A673 (cell line): ENCODE measurements around the gene GIN1.

ENCODE experiments used
- EZH2 ChIP-seq: fragments of 200-600 bp; sonication (generic); IDR thresholded peaks from 2 replicates; pipeline ENCODE4 v1.6.1; 2017; ENCODE audit warnings: borderline replicate concordance, low read depth, mild to moderate bottlenecking, mixed read lengths, antibody characterized with exemption, low read length; ENCODE audit not compliant: poor library complexity, severe bottlenecking
- TF ChIP-seq, protein P1 (sequence below): fragments of 300-800, 200-600 bp; sonication (generic); conservative IDR thresholded peaks from 2 replicates; pipeline ENCODE4 v1.5.1; 2017; ENCODE audit warnings: low read depth, mild to moderate bottlenecking, antibody characterized with exemption, low read length, moderate library complexity, mixed read lengths

- TF ChIP-seq, protein P1, sequence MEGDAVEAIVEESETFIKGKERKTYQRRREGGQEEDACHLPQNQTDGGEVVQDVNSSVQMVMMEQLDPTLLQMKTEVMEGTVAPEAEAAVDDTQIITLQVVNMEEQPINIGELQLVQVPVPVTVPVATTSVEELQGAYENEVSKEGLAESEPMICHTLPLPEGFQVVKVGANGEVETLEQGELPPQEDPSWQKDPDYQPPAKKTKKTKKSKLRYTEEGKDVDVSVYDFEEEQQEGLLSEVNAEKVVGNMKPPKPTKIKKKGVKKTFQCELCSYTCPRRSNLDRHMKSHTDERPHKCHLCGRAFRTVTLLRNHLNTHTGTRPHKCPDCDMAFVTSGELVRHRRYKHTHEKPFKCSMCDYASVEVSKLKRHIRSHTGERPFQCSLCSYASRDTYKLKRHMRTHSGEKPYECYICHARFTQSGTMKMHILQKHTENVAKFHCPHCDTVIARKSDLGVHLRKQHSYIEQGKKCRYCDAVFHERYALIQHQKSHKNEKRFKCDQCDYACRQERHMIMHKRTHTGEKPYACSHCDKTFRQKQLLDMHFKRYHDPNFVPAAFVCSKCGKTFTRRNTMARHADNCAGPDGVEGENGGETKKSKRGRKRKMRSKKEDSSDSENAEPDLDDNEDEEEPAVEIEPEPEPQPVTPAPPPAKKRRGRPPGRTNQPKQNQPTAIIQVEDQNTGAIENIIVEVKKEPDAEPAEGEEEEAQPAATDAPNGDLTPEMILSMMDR, result no peak
- no peak for TF ChIP-seq EZH2
Observed at GRCh38 chr5:103112910-103113309, 7.0 kb downstream of the GIN1 start.
